GM12878 (cell line): Measurements from ENCODE around the gene ABCG1. TPM values are rescaled to one million over a fixed set of nuclear protein-coding genes. Genes with fewer than 3 reads are reported as not detected.
"Not testable (repeated sequence)": the region's sequence is repeated elsewhere in the genome, so short reads cannot be mapped to it uniquely, and the experiment has no call there.

Experiments
- ATAC-seq: fragments of 200-7000 bp; cut with Tn5 transposase; 3 replicates; pipeline ENCODE4 v1.9.1; 2020; ENCODE audit warnings: mild to moderate bottlenecking, moderate library complexity
- BruUV-seq: library from RNA; stranded (reverse); fragments of 400-500 nt; replicated peaks from 2 replicates; lab custom pipeline; 2021; lab: Mats Ljungman, UMichigan
- CTCF ChIA-PET: fragments of 300-600 bp; sonication (Branson Sonifier 250); formaldehyde crosslinking; extraction: SDS; loops from one replicate; lab custom pipeline; 2021; ENCODE audit warnings: inconsistent platforms; lab: Yijun Ruan, JAX
- POLR2A ChIA-PET: fragments of 350-600 bp; formaldehyde crosslinking; extraction: SDS; loops from one replicate; lab custom pipeline; 2021; ENCODE audit warnings: inconsistent platforms; lab: Charles Lee
- RAD21 ChIA-PET: fragments of 300-600 bp; sonication (Branson Sonifier 250); formaldehyde crosslinking; loops from one replicate; lab custom pipeline; 2023; ENCODE audit warnings: antibody characterized with exemption; ENCODE audit not compliant: unreplicated experiment; lab: Charles Lee
- SMC1A ChIA-PET: fragments of 300-600 bp; sonication (Branson Sonifier 250); formaldehyde crosslinking; loops from one replicate; lab custom pipeline; 2023; ENCODE audit not compliant: unreplicated experiment, uncharacterized antibody; lab: Charles Lee
- DNase-seq: peaks from one replicate; pipeline ENCODE4 v3.0.0-alpha.2; 2011; ENCODE audit warnings: low read depth, low spot score
- FAIRE-seq: peaks from 3 replicates; lab custom pipeline; 2011; peaks lifted over from hg19 to GRCh38; lab: Jason Lieb, UNC
- H2AFZ ChIP-seq: 2 replicates; pipeline ENCODE4 v1.6.0; 2011; ENCODE audit warnings: low read depth, low read length, control low read depth; ENCODE audit not compliant: control insufficient read depth
- H3K27ac ChIP-seq: 2 replicates; pipeline ENCODE4 v1.5.1; 2011; ENCODE audit warnings: control low read depth; ENCODE audit not compliant: control insufficient read depth, insufficient read depth
- H3K27me3 ChIP-seq, 2 experiments: replicated peaks in 1 of 2; 2 replicates each; pipeline versions ENCODE4 v1.6.0 to v1.6.1; 2011; ENCODE audit warnings: low read length in 1 of 2; ENCODE audit not compliant: control insufficient read depth in 2 of 2, insufficient read depth in 2 of 2
- H3K36me3 ChIP-seq, 2 experiments: 2 replicates each; pipeline ENCODE4 v1.5.1; 2011; ENCODE audit warnings: low read length in 1 of 2; ENCODE audit not compliant: control insufficient read depth in 2 of 2, insufficient read depth in 2 of 2
- H3K4me1 ChIP-seq: 2 replicates; pipeline ENCODE4 v1.6.1; 2011; ENCODE audit warnings: mild to moderate bottlenecking, low read length, moderate library complexity, mixed read lengths; ENCODE audit not compliant: control insufficient read depth, insufficient read depth
- H3K4me2 ChIP-seq: 2 replicates; pipeline ENCODE4 v1.6.0; 2011; ENCODE audit warnings: control low read depth; ENCODE audit not compliant: control insufficient read depth, insufficient read depth
- H3K4me3 ChIP-seq: fragments of 200-600 bp; sonication (generic); 2 replicates; pipeline ENCODE4 v1.5.1; 2016
- H3K79me2 ChIP-seq: 2 replicates; pipeline ENCODE4 v1.6.0; 2011; ENCODE audit warnings: low read length; ENCODE audit not compliant: control insufficient read depth, insufficient read depth
- H3K9ac ChIP-seq: 2 replicates; pipeline ENCODE4 v1.8.0; 2011; ENCODE audit warnings: low read length, control low read depth, mixed read lengths; ENCODE audit not compliant: control insufficient read depth, insufficient read depth
- H3K9me3 ChIP-seq: replicated peaks from 3 replicates; pipeline ENCODE4 v1.5.1; 2011; ENCODE audit warnings: mild to moderate bottlenecking, low read length; ENCODE audit not compliant: control insufficient read depth, insufficient read depth
- H4K20me1 ChIP-seq: 2 replicates; pipeline ENCODE4 v1.6.0; 2011; ENCODE audit not compliant: control insufficient read depth, insufficient read depth
- ASH2L ChIP-seq: fragments of 300-600, 200-600 bp; sonication (generic); IDR thresholded peaks from 2 replicates; pipeline ENCODE4 v1.6.1; 2017; ENCODE audit warnings: low read depth, mild to moderate bottlenecking, borderline replicate concordance
- JUND ChIP-seq: IDR thresholded peaks from 2 replicates; pipeline ENCODE4 v1.6.1; 2012; ENCODE audit warnings: low read depth, mild to moderate bottlenecking, low read length, improper control_type of control experiment, moderate library complexity
- POLR2AphosphoS2 ChIP-seq: IDR thresholded peaks from 2 replicates; pipeline ENCODE4 v1.6.1; 2011; ENCODE audit warnings: low read depth, mild to moderate bottlenecking, low read length, improper control_type of control experiment, moderate library complexity
- RCOR1 ChIP-seq: conservative IDR thresholded peaks from 2 replicates; pipeline ENCODE4 v1.6.1; 2012; ENCODE audit warnings: low read depth, low read length, improper control_type of control experiment
- SIX5 ChIP-seq: IDR thresholded peaks from 2 replicates; pipeline ENCODE4 v1.6.1; 2011; ENCODE audit warnings: mild to moderate bottlenecking, low read depth, low read length, moderate library complexity; ENCODE audit not compliant: severe bottlenecking
- ZNF24 ChIP-seq: fragments of 450-650 bp; IDR thresholded peaks from 2 replicates; pipeline ENCODE4 v1.6.1; 2017; ENCODE audit warnings: antibody characterized with exemption, mild to moderate bottlenecking
- WGBS: methylation state at CpG from one replicate; pipeline ENCODE4 v1.1.6; 2016; ENCODE audit warnings: low lambda C conversion rate; ENCODE audit not compliant: insufficient replicate concordance, insufficient coverage; ENCODE audit errors: missing lambda C conversion rate; 5-methylcytosine and 5-hydroxymethylcytosine counted together
- in situ Hi-C: fragments of 300-500 bp; cut with MboI; formaldehyde crosslinking; loops from 9 replicates; pipeline ENCODE4 v1.14.3; 2018; ENCODE audit warnings: mixed read lengths
- intact Hi-C: fragments of 100-400 bp; cut with micrococcal nuclease; formaldehyde crosslinking; loops from one replicate; pipeline ENCODE4 v1.14.2; 2022; ENCODE audit not compliant: unreplicated experiment
- polyA plus RNA-seq, 11 experiments: library from polyadenylated mRNA; depleted of rRNA in 4 of 11; unstranded in 6 of 11; stranded (reverse) in 5 of 11; fragments of >200 nt; fragmentation: Nextera tagmentation in 4 of 11; fragmentation: Illumina TruSeq in 1 of 11; extraction: Ambion mirVana in 4 of 11; extraction: Trizol in 1 of 11; gene quantifications; 1 replicate in 1 of 11; 2 replicates in 10 of 11; pipeline versions ENCODE4 v1.2.1 to v1.2.3, GENCODE V29; 2011 to 2016; ENCODE audit warnings: inconsistent platforms in 2 of 11, missing spikeins in 2 of 11, low read depth in 1 of 11
- total RNA-seq, 4 experiments: library from RNA; depleted of rRNA in 3 of 4; stranded (reverse); fragments of >200 nt in 3 of 4; fragmentation: Illumina TruSeq in 1 of 4; extraction: Trizol in 1 of 4; gene quantifications; 2 replicates each; pipeline versions ENCODE4 v1.2.1 to v1.2.3, GENCODE V29; 2013 to 2021
- TF ChIP-seq, protein P1 (sequence below): fragments of 150-350 bp; IDR thresholded peaks from 2 replicates; pipeline ENCODE4 v1.6.1; 2014; ENCODE audit warnings: mild to moderate bottlenecking, low read depth, low read length

The ABCG1 gene
- total and polyA plus RNA-seq, 10 of the 15 experiments (the other 5 are each of a cell fraction or from before 2014, with no cell fraction given): 0.59 to 19.3 (median 5.7) TPM

DNA sequence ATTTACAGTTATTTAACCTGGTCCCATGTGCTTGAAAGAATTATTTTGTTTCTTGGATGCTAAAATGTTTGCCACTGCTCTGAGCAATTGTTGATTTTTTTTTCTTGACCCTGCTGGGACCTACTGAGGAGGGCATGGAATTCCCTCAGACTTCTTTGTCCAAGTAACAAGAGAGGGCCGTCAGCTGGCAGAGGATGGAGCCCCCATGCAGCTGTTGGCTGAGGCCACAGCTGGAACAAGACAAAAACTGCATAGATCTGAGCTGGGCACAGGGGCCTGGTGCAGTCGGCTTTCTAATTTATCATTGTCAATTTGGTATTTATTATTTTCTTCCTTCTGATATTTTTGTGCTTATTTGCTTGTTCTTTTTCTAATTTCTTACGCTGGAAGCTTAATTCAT lies 39.6 kb upstream of the ABCG1 start:
- Histone ChIP-seq H3K4me3 (no peak overlapping the region), H3K4me2 (no peak overlapping the region), H3K27me3 (no peaks in the 10 kb centered on the region), H3K79me2 (no peaks in the 10 kb centered on the region), H3K27ac (no peak overlapping the region), H3K9ac (no peak overlapping the region), H4K20me1 (no peaks in the 10 kb centered on the region), H3K4me1 (no peaks in the 10 kb centered on the region), H3K36me3 (no peaks in the 10 kb centered on the region), H3K9me3 (no peaks in the 10 kb centered on the region; the same call in 2 of the 3 replicates), H2AFZ (no peak overlapping the region)
- RAD21 ChIA-PET: interaction anchor here (0.7 to 1.5 kb wide), 3 partner anchors 37 to 79 kb away, joined by 3 to 4 read pairs (median 3); no protein-coding TSS in a partner anchor
- 61% methylated on average over 3 of the region's 3 CpGs for WGBS
- CTCF ChIA-PET: interaction anchor here (0.7 kb wide), 1 partner anchor 37 kb away, joined by 3 read pairs; no protein-coding TSS in a partner anchor
- SMC1A ChIA-PET: no interaction called here
- FAIRE-seq (no peak), ATAC-seq (no peak), DNase-seq (no peak)
- TF ChIP-seq ASH2L (no peak), JUND (no peak), POLR2AphosphoS2 (no peak), ZNF24 (no peak), SIX5 (no peak), RCOR1 (no peak)
- TF ChIP-seq, protein P1, sequence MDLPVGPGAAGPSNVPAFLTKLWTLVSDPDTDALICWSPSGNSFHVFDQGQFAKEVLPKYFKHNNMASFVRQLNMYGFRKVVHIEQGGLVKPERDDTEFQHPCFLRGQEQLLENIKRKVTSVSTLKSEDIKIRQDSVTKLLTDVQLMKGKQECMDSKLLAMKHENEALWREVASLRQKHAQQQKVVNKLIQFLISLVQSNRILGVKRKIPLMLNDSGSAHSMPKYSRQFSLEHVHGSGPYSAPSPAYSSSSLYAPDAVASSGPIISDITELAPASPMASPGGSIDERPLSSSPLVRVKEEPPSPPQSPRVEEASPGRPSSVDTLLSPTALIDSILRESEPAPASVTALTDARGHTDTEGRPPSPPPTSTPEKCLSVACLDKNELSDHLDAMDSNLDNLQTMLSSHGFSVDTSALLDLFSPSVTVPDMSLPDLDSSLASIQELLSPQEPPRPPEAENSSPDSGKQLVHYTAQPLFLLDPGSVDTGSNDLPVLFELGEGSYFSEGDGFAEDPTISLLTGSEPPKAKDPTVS: no peak
- in situ Hi-C loops: loop anchor here (5.0 kb wide), 1 partner anchor 52 kb away; no protein-coding TSS in a partner anchor
- BruUV-seq: no TSS peak
- intact Hi-C loops: no loop called here
- POLR2A ChIA-PET: interaction anchor here (0.7 kb wide), 1 partner anchor 11 kb away, joined by 3 read pairs; no protein-coding TSS in a partner anchor

DNA sequence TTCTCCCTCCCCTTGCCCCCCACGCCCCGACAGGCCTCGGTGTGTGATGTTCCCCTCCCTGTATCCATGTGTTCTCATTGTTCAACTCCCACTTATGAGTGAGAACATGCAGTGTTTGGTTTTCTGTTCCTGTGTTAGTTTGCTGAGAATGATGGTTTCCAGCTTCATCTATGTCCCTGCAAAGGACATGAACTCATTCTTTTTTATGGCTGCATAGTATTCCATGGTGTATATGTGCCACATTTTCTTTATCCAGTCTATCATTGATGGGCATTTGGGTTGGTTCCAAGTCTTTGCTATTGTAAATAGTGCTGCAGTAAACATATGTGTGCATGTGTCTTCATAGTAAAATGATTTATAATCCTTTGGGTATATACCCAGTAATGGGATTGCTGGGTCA lies 38.9 kb upstream of the ABCG1 start:
- H3K4me2 ChIP-seq, SMC1A ChIA-PET, H3K9ac ChIP-seq, H3K27me3 ChIP-seq, H4K20me1 ChIP-seq, intact Hi-C loops, H3K79me2 ChIP-seq, DNase-seq, H3K4me1 ChIP-seq, H2AFZ ChIP-seq, H3K36me3 ChIP-seq, in situ Hi-C loops, FAIRE-seq, BruUV-seq, H3K9me3 ChIP-seq, H3K4me3 ChIP-seq, H3K27ac ChIP-seq, ATAC-seq: not testable (repeated sequence)
- 70% methylated on average over 3 of the region's 3 CpGs for WGBS
- ChIA-PET CTCF (interaction anchor here (0.7 kb wide), 1 partner anchor 36 kb away, joined by 3 read pairs; no protein-coding TSS in a partner anchor), RAD21 (interaction anchor here (0.7 to 1.5 kb wide), 2 partner anchors 36 to 40 kb away, joined by 3 read pairs; no protein-coding TSS in a partner anchor), POLR2A (interaction anchor here (0.7 kb wide), 1 partner anchor 11 kb away, joined by 3 read pairs; no protein-coding TSS in a partner anchor)
